Activated CD8-positive, alpha-beta memory T cell treated with anti-CD3 and anti-CD28 coated beads for 48 hours (primary cell): Measurements from ENCODE around the gene ID2.

ENCODE experiments used
- DNase-seq, 3 experiments: peaks; one replicate each; pipeline ENCODE4 v3.0.0-alpha.2; 2020; ENCODE audit warnings: low read depth in 2 of 3, low spot score in 2 of 3

The ID2 gene

GRCh38 chr2:8682719-8683667, 1.1 kb downstream of the ID2 start:
- DNase-seq = no peak

- DNase-seq = no peak
These were observed 2.7 kb downstream of the ID2 start for GRCh38 chr2:8684540-8684877.

- peak in 2 of 3 experiments; percentile 48 to 51 for DNase-seq
These were observed 3.2 kb downstream of the ID2 start for GRCh38 chr2:8684878-8685696.

GRCh38 chr2:8685697-8686358, 4.0 kb downstream of the ID2 start:
- DNase-seq = peak; percentile 62 to 85 (median 81)

- DNase-seq = no peak
These were observed 10.1 kb downstream of the ID2 start for GRCh38 chr2:8691859-8692437.

- no peak for DNase-seq
These were observed 10.9 kb downstream of the ID2 start for GRCh38 chr2:8692783-8693156.

- DNase-seq = peak in 1 of 3 experiments; percentile 31
These were observed 11.4 kb downstream of the ID2 start for GRCh38 chr2:8693157-8693821.

GRCh38 chr2:8694737-8695136, 12.9 kb downstream of the ID2 start:
- DNase-seq = no peak

GRCh38 chr2:8697190-8697589, 15.3 kb downstream of the ID2 start:
- DNase-seq = no peak

GRCh38 chr2:8699839-8700238, 18.0 kb downstream of the ID2 start:
- no peak for DNase-seq

- DNase-seq = no peak
These were observed 20.0 kb downstream of the ID2 start for GRCh38 chr2:8701681-8702379.

GRCh38 chr2:8704906-8705305, 23.1 kb downstream of the ID2 start:
- DNase-seq = no peak

GRCh38 chr2:8709611-8710010, 27.8 kb downstream of the ID2 start:
- no peak for DNase-seq

- DNase-seq = no peak
These were observed 29.1 kb downstream of the ID2 start for GRCh38 chr2:8710951-8711350.

GRCh38 chr2:8714283-8714682, 32.4 kb downstream of the ID2 start:
- DNase-seq = no peak

GRCh38 chr2:8714971-8715370, 33.1 kb downstream of the ID2 start:
- no peak for DNase-seq

- DNase-seq = no peak
These were observed 37.7 kb downstream of the ID2 start for GRCh38 chr2:8719528-8719927.

GRCh38 chr2:8720741-8721140, 38.9 kb downstream of the ID2 start:
- DNase-seq = no peak

GRCh38 chr2:8721410-8721809, 39.6 kb downstream of the ID2 start:
- DNase-seq = no peak

- no peak for DNase-seq
These were observed 41.1 kb downstream of the ID2 start for GRCh38 chr2:8722986-8723385.
